PC-3 (cell line): Measurements from ENCODE around the gene MAML3. TPM values are rescaled to one million over a fixed set of nuclear protein-coding genes. Genes with fewer than 3 reads are reported as not detected.
A peak's percentile ranks its signal among the peaks of the same experiment; 100 is the strongest.

Source experiments
- ATAC-seq: fragments of 200-7000 bp; cut with Tn5 transposase; 2 replicates; pipeline ENCODE4 v1.9.1; 2020; ENCODE audit warnings: mild to moderate bottlenecking, moderate library complexity
- BruUV-seq: library from RNA; stranded (reverse); fragments of 400-500 nt; replicated peaks from 2 replicates; lab custom pipeline; 2021; lab: Mats Ljungman, UMichigan
- CTCF ChIA-PET: fragments of 300-600 bp; sonication (Branson Sonifier 250); formaldehyde crosslinking; loops from one replicate; lab custom pipeline; 2022; ENCODE audit warnings: antibody characterized with exemption; lab: Charles Lee
- POLR2A ChIA-PET: fragments of 300-600 bp; sonication (Branson Sonifier 250); formaldehyde crosslinking; loops from one replicate; lab custom pipeline; 2022; ENCODE audit warnings: antibody characterized with exemption; ENCODE audit not compliant: unreplicated experiment; lab: Charles Lee
- DNase-seq: peaks from one replicate; pipeline ENCODE4 v3.0.0-alpha.2; 2015
- H2AFZ ChIP-seq: fragments of 300-600 bp; sonication (generic); 2 replicates; pipeline ENCODE4 v1.6.0; 2016; ENCODE audit warnings: antibody characterized with exemption, low read length
- H3F3A ChIP-seq: fragments of 300-600 bp; sonication (generic); one replicate; pipeline ENCODE4 v1.6.0; 2017; ENCODE audit warnings: antibody characterized with exemption, low read length, control low read depth, mild to moderate bottlenecking; ENCODE audit not compliant: unreplicated experiment
- H3K27ac ChIP-seq: fragments of 300-600 bp; sonication (generic); 2 replicates; pipeline ENCODE4 v1.5.1; 2016; ENCODE audit warnings: mild to moderate bottlenecking, low read length
- H3K27me3 ChIP-seq: fragments of 300-600 bp; sonication (generic); 2 replicates; pipeline ENCODE4 v1.6.1; 2016; ENCODE audit warnings: low read length, mixed read lengths
- H3K36me3 ChIP-seq: fragments of 300-600 bp; sonication (generic); 2 replicates; pipeline ENCODE4 v1.6.1; 2016; ENCODE audit warnings: low read depth, mixed run types, low read length, mixed read lengths
- H3K4me1 ChIP-seq: fragments of 300-600 bp; sonication (generic); 2 replicates; pipeline ENCODE4 v1.5.1; 2016; ENCODE audit warnings: low read length; ENCODE audit not compliant: insufficient read depth
- H3K4me2 ChIP-seq: fragments of 300-600 bp; sonication (generic); 2 replicates; pipeline ENCODE4 v1.6.0; 2016; ENCODE audit warnings: low read length
- H3K4me3 ChIP-seq: fragments of 300-600 bp; sonication (generic); 2 replicates; pipeline ENCODE4 v1.5.1; 2016; ENCODE audit warnings: mild to moderate bottlenecking, low read length, mixed read lengths
- H3K79me2 ChIP-seq: fragments of 300-600 bp; sonication (generic); 2 replicates; pipeline ENCODE4 v1.6.1; 2017; ENCODE audit warnings: low read length, mixed read lengths
- H3K9ac ChIP-seq: fragments of 300-600 bp; sonication (generic); 2 replicates; pipeline ENCODE4 v1.6.0; 2016; ENCODE audit warnings: mild to moderate bottlenecking, low read length
- H3K9me2 ChIP-seq: fragments of 300-600 bp; sonication (generic); replicated peaks from 2 replicates; pipeline ENCODE4 v1.6.1; 2016; ENCODE audit warnings: mixed run types, low read length, mixed read lengths
- H3K9me3 ChIP-seq: fragments of 300-600 bp; sonication (generic); 2 replicates; pipeline ENCODE4 v1.6.1; 2016; ENCODE audit warnings: low read length, mixed read lengths
- H4K20me1 ChIP-seq: fragments of 300-600 bp; sonication (generic); 2 replicates; pipeline ENCODE4 v1.6.1; 2016; ENCODE audit warnings: low read length, mixed read lengths
- CTCF ChIP-seq: fragments of 300-600 bp; sonication (generic); conservative IDR thresholded peaks from 2 replicates; pipeline ENCODE4 v1.5.1; 2017; ENCODE audit warnings: antibody characterized with exemption, low read depth, mild to moderate bottlenecking, low read length
- EZH2 ChIP-seq: fragments of 300-600 bp; sonication (generic); IDR thresholded peaks from one replicate; pipeline ENCODE4 v1.6.1; 2017; ENCODE audit warnings: antibody characterized with exemption, mild to moderate bottlenecking, low read length; ENCODE audit not compliant: unreplicated experiment
- EZH2phosphoT487 ChIP-seq: fragments of 300-600 bp; sonication (generic); IDR thresholded peaks from 2 replicates; pipeline ENCODE4 v1.6.1; 2018; ENCODE audit warnings: mild to moderate bottlenecking, antibody characterized with exemption, low read length, borderline replicate concordance
- intact Hi-C: fragments of 100-400 bp; cut with micrococcal nuclease; formaldehyde crosslinking; loops from 2 replicates; pipeline ENCODE4 v1.9.0; 2023
- total RNA-seq: library from RNA; depleted of rRNA; stranded (reverse); fragments of >200 nt; gene quantifications from 2 replicates; pipeline ENCODE4 v1.2.3, GENCODE V29; 2014

The MAML3 gene
- total RNA-seq, 1 experiment from 2014 or later = 4.3 TPM

- ATAC-seq (no peak), DNase-seq (no peak)
- no peaks in the 10 kb centered on the region for H3K79me2 ChIP-seq
- no peak overlapping the region for H3K27ac ChIP-seq
- no peaks in the 10 kb centered on the region for H3K9me2 ChIP-seq
- H3K36me3 ChIP-seq = no peaks in the 10 kb centered on the region
- TF ChIP-seq EZH2 (no peak), CTCF (no peak), EZH2phosphoT487 (no peak)
- H3F3A ChIP-seq = no peaks in the 10 kb centered on the region
- intact Hi-C loops = no loop called here
- H3K4me2 ChIP-seq = no peak overlapping the region
- H4K20me1 ChIP-seq = no peaks in the 10 kb centered on the region
- no peak overlapping the region for H2AFZ ChIP-seq
- no peak overlapping the region for H3K9ac ChIP-seq
- BruUV-seq = no TSS peak
- H3K9me3 ChIP-seq = no peaks in the 10 kb centered on the region
- H3K4me1 ChIP-seq = peaks cover 12% of the 10 kb centered on the region
- no peak overlapping the region for H3K4me3 ChIP-seq
- POLR2A ChIA-PET = no interaction called here
- no peaks in the 10 kb centered on the region for H3K27me3 ChIP-seq
- CTCF ChIA-PET = no interaction called here
These were observed 383.6 kb downstream of the MAML3 start for GRCh38 chr4:139770361-139770760.

GRCh38 chr4:139769364-139769763 is 384.6 kb downstream of the MAML3 start:
- H4K20me1 ChIP-seq = no peaks in the 10 kb centered on the region
- peaks cover 2% of the 10 kb centered on the region; the same call in 1 of the 2 replicates for H3K4me1 ChIP-seq
- DNase-seq (no peak), ATAC-seq (no peak)
- TF ChIP-seq EZH2phosphoT487 (no peak), CTCF (no peak)
- H3K4me3 ChIP-seq = no peak overlapping the region
- intact Hi-C loops = no loop called here
- no peaks in the 10 kb centered on the region for H3K9me3 ChIP-seq
- CTCF ChIA-PET = no interaction called here
- no peaks in the 10 kb centered on the region for H3F3A ChIP-seq
- H3K27me3 ChIP-seq = no peaks in the 10 kb centered on the region
- no peak overlapping the region for H3K9ac ChIP-seq
- H3K9me2 ChIP-seq = no peaks in the 10 kb centered on the region
- no peak overlapping the region for H2AFZ ChIP-seq
- BruUV-seq = no TSS peak
- no peaks in the 10 kb centered on the region for H3K79me2 ChIP-seq
- H3K36me3 ChIP-seq = no peaks in the 10 kb centered on the region
- no peak overlapping the region for H3K4me2 ChIP-seq
- POLR2A ChIA-PET = no interaction called here
- no peak overlapping the region for H3K27ac ChIP-seq

GRCh38 chr4:139768896-139769295 is 385.1 kb downstream of the MAML3 start:
- no peaks in the 10 kb centered on the region for H4K20me1 ChIP-seq
- TF ChIP-seq CTCF (peak; percentile 31; the same call in 1 of the 2 replicates), EZH2phosphoT487 (no peak)
- H3K4me3 ChIP-seq = no peak overlapping the region
- H3F3A ChIP-seq = no peaks in the 10 kb centered on the region
- no TSS peak for BruUV-seq
- intact Hi-C loops = no loop called here
- no peaks in the 10 kb centered on the region for H3K9me3 ChIP-seq
- no peak overlapping the region for H3K27ac ChIP-seq
- H3K4me2 ChIP-seq = no peak overlapping the region
- H3K4me1 ChIP-seq = no peaks in the 10 kb centered on the region
- CTCF ChIA-PET = no interaction called here
- no peaks in the 10 kb centered on the region for H3K9me2 ChIP-seq
- DNase-seq (no peak), ATAC-seq (no peak)
- no peaks in the 10 kb centered on the region for H3K27me3 ChIP-seq
- no peaks in the 10 kb centered on the region for H3K79me2 ChIP-seq
- no peak overlapping the region for H2AFZ ChIP-seq
- no peaks in the 10 kb centered on the region for H3K36me3 ChIP-seq
- no peak overlapping the region for H3K9ac ChIP-seq
- POLR2A ChIA-PET = no interaction called here
